Renal cortex interstitium (tissue), 11 donors: ENCODE measurements around the gene SORBS1. TPM values are rescaled to one million over a fixed set of nuclear protein-coding genes. Genes with fewer than 3 reads are reported as not detected.

Experiments
- DNase-seq, 11 donors: peaks; one replicate each; pipeline ENCODE4 v3.0.0-alpha.2; 2013; ENCODE audit warnings: low read depth in 9 of 11, low spot score in 4 of 11; ENCODE audit errors: extremely low read depth in 1 of 11
- polyA plus RNA-seq, 3 donors: library from polyadenylated mRNA; unstranded; fragments of 120-200 nt; gene quantifications; one replicate each; pipeline ENCODE4 v1.2.1, GENCODE V29; 2013; ENCODE audit not compliant: insufficient read length in 3 of 3

SORBS1 gene
- polyA plus RNA-seq, 3 donors: 30.9 to 37.1 (median 35.2) TPM

DNA sequence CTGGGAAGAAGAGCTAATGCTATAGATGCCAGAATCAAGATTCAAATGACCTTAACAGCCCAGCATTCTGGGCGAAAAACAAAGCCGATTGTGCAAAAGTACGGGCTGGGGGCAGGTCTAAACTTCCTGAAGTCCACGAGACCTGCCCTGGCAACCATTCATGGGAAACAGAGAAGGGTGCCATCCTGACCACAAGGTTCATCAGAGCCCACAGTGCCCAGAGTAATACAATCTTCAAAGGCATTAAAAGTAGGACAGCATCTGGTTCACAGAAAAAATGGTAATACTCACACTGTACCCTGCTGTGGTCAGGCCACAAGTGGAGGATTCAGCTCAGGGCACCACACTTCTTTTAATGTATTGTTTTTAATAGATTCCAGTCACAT, 36.1 kb downstream of the SORBS1 start:
- DNase-seq: no peak

- no peak for DNase-seq
Observed at GRCh38 chr10:95524358-95525032, 36.7 kb downstream of the SORBS1 start.

- no peak for DNase-seq
Observed at GRCh38 chr10:95522117-95522516, 39.1 kb downstream of the SORBS1 start.

GRCh38 chr10:95520617-95521016, 40.6 kb downstream of the SORBS1 start:
- no peak for DNase-seq

DNA sequence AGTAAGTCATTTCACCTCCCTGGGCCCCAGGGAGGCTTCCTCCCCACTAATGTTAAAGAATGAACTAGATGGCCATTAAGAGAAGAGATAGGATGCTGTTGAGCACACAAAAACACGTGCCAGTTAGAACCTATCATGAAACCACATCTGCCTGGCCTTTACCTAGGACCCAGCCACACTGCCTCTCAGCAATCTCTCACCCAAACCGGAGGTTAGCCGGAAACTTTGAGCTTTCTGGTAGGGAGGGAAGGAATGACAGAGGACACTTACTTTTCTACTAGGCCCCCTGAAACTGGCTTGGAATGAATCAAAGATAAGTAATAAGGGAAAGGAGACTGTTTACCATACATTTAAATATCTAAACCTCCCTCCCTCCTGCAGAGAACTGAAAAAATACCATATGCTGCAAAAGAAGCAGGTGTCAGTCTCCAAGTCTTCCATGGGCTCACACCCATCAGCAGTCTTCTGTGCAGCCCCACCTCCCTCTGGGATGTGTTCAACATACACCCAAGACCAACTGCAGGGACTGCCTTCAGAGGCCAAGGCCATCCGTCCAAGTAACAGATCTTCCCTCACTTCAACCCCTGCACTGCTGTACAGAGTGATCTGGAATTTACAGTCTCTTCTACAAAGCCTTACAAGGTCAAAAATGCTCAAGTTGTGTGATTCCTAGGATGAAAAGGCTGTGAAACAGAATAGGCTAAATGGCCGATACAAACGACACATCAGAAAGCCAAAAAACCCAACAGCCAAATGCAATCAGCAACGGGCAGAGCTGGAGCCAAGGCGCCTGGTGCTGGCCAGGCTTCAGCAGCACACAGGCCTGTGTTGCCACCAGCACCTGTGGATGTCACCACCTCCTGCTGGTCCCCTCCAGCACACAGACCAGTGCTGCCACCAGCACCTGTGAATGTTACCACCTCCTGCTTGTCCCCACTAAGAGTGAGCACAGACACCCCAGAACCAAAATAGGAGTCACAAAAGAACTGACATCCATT, 42.4 kb downstream of the SORBS1 start:
- DNase-seq: no peak

DNA sequence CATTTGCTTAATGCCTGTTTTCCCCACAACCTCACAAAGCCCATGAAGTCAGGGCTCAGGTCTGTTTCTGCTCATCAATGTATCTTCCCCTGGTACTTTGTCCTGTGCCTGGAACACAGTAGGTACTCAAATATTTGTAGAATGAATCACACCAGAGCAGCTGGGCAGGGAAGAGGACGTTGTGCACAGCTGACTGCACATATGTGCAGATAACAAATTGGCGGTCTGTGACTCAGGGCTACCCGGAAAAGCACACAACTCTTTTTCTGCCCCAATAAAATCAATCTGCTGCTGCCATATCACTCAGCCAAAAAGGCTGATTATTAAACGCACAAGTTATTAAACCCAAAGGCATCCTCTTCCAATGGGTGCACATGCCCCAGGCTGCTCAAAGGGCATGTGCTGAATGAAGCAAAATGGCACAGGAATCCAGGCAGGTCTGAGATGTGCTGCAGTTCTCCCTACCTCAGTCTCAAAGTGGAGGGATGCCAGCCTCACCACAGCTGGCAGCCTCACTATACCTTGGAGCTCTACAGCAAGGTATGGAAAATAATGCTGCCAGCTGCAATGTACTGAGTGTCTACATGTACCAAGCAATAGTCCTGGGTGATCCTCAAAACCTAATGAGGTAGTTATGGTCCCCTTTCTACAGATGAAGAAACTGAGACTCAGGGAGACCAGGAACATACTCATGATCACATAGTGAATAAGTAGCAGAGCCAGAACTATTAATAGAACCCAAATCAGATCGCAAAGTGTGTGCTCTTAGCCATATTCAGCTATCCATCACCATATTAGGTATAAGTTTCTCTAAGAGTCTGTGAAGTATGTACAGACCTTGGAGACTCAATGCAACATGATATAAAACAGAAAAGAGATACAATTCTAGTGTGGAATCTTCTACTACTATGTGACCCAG, 43.4 kb downstream of the SORBS1 start:
- no peak for DNase-seq

- no peak for DNase-seq
Observed at GRCh38 chr10:95516774-95517373, 44.3 kb downstream of the SORBS1 start.

DNA sequence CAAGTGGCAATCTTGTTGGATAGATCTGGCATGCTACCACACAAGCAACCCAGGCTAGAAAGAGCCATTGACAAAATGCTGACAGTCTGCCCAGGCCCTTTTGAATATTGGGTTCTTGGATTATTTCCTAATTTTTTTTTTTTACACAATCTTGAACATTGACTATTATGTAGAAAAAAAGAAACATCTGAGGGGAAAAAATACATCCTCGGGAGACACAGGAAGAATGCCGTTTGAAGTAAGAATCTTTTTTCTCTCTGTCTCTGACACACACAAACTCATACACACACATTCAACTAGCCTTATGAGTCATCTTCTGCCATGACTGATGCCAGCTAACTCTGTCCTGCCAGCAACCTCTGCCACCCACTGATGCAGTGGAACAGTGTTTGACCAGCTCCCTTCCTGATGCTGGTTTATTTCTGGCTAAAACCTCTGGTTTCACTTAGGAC, 47.2 kb downstream of the SORBS1 start:
- DNase-seq: no peak

DNA sequence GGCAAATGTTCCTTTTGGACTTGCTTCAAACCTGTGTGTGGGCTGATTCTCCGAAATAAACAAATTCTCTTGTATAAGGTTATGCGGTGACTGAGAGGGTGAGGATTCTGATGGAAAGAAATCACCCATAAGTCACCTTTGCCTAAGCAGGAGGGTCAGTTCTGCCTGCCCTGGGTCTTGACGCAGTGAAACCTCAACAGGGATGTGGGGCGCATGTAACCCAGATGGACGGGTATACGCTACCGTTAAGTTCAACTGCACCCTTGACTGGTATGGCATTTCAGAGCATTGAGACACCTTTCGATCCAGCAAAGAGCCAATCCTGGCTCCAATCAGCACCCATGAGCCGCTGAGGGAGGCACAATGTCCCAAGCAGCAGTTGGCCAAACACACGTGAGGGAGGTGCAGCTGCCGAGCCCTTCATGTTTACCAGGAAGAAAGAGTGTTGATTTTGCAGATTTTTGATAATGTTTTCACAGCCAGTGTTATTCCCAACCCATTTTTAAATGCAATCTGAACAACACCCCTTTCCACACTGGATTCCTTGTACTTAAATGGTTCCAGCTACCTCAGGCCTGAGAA, 48.1 kb downstream of the SORBS1 start:
- DNase-seq: no peak

GRCh38 chr10:95511314-95511713, 49.9 kb downstream of the SORBS1 start:
- DNase-seq: no peak

- no peak for DNase-seq
Observed at GRCh38 chr10:95509251-95509650, 51.9 kb downstream of the SORBS1 start.

DNA sequence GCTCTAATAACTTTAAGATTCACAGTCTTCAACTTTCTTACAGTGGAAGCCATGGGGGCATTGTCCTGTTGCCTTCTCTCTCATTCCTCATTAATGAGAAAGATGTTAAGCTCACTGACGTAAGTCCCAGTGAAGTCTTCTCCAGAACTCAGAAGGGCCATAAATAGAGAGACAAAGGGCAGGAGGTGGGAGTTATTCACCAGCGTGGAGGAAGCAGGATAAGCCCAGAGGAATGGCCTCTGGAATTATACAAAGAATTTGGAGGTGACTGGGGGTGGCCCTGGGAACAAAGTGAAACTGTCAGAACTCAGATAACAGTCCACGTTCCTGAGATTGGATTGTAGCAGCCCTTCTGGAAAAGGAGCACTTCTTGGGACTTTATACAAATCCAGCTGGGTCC, 52.4 kb downstream of the SORBS1 start:
- peak in 2 of 11 donors; percentile 15 to 30 for DNase-seq

DNA sequence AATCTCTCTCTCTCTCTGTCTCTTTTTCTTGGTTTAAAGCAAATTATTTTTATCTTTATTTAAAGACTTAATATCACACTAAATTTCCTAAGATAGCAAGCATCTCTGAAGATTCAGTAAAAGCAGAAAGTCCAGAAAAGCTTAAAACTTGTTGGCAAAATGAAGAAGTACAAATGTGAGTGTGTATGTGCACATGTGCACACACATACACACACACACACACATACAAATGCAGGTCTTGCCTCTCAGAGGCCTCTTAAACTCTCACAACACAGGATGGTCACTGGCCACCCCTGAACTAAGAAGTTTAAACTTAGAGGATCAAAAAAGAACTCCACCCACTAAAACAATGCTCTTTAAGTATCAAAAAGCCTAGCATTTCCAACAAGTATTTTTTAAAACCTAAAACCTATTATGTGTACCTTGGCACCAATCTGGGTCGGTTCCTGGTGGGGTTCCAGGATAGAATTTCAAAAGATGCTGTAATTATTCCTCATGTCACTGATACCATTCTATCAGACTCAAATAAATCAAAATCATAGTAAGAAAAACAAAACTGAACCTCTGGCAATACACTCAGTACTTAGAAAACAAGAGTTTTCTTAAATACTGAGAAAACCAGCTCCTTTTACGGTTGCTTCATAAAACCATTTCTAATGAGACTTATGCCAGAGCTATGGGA, 55.0 kb downstream of the SORBS1 start:
- no peak for DNase-seq

DNA sequence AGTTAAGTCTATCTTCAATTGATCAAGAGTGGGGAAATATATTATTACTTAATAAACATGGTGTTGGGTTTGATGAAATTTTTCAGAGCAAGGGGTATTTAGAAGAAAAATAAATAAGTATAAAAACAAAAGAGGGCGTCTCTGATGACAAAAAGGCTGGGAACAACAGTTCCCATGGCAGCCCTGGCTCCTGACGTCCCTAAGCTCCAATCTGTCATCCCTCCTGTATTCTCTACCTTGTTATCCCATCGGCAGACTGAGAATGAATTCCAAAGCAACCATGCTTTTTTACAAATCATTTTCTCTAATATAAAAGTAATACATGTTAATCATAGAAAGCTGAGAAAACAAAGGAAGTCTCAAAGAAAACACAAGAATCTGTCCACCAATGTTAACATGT, 55.5 kb downstream of the SORBS1 start:
- no peak for DNase-seq

GRCh38 chr10:95505084-95505610, 56.0 kb downstream of the SORBS1 start:
- DNase-seq: no peak

DNA sequence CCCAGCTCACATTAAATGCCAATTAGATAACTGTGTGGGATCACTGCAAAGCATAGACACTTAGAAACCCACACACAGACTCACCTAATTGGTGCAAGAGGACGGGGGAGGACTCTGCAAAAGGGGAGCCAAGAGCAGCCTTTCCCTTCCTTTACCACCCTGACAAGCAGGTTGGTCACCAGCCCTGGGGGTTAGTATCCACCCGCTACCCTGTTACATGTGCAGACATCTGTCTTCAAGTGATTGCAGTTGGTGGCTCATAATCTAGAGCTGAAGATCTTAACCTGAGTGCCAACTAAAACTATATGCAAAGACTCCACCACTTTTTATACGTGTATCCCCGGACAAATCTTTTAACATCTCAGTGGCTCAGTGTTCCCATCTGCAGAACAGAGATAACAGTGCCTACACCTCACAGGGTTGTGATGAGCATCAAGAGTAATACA, 56.9 kb downstream of the SORBS1 start:
- DNase-seq: no peak

- DNase-seq: no peak
Observed at GRCh38 chr10:95503526-95503925, 57.6 kb downstream of the SORBS1 start.

GRCh38 chr10:95503001-95503400, 58.2 kb downstream of the SORBS1 start:
- DNase-seq: no peak
